Stimulated activated CD8-positive, alpha-beta memory T cell treated with anti-CD3 and anti-CD28 coated beads, Interleukin-4, amount 100 ng/mL, for 24 hours (primary cell): Measurements from ENCODE around the gene GAS7.
"Not testable (repeated sequence)": the region's sequence is repeated elsewhere in the genome, so short reads cannot be mapped to it uniquely, and the experiment has no call there.

Source experiments
- DNase-seq: peaks from one replicate; pipeline ENCODE4 v3.0.0-alpha.2; 2020; ENCODE audit warnings: low read depth

GAS7 gene

GRCh38 chr17:10072556-10073425 lies 125.6 kb downstream of the GAS7 start:
- DNase-seq: no peak

GRCh38 chr17:10072086-10072485 lies 126.3 kb downstream of the GAS7 start:
- no peak for DNase-seq

- no peak for DNase-seq
Measured at GRCh38 chr17:10071141-10071540, 127.3 kb downstream of the GAS7 start.

GRCh38 chr17:10070690-10071089 lies 127.7 kb downstream of the GAS7 start:
- no peak for DNase-seq

- DNase-seq: no peak
Measured at GRCh38 chr17:10069301-10069700, 129.1 kb downstream of the GAS7 start.

GRCh38 chr17:10067446-10068143 lies 130.8 kb downstream of the GAS7 start:
- DNase-seq: no peak

GRCh38 chr17:10064536-10064935 lies 133.9 kb downstream of the GAS7 start:
- no peak for DNase-seq

GRCh38 chr17:10063730-10064241 lies 134.6 kb downstream of the GAS7 start:
- DNase-seq: no peak

GRCh38 chr17:10062691-10063385 lies 135.6 kb downstream of the GAS7 start:
- DNase-seq: no peak

- no peak for DNase-seq
Measured at GRCh38 chr17:10061111-10061845, 137.1 kb downstream of the GAS7 start.

- DNase-seq: no peak
Measured at GRCh38 chr17:10060526-10060925, 137.9 kb downstream of the GAS7 start.

- no peak for DNase-seq
Measured at GRCh38 chr17:10059684-10060211, 138.7 kb downstream of the GAS7 start.

GRCh38 chr17:10058921-10059683 lies 139.3 kb downstream of the GAS7 start:
- no peak for DNase-seq

- not testable (repeated sequence) for DNase-seq
Measured at GRCh38 chr17:10057466-10057865, 140.9 kb downstream of the GAS7 start.

- no peak for DNase-seq
Measured at GRCh38 chr17:10055262-10055975, 143.0 kb downstream of the GAS7 start.

GRCh38 chr17:10053782-10054540 lies 144.4 kb downstream of the GAS7 start:
- no peak for DNase-seq

- DNase-seq: no peak
Measured at GRCh38 chr17:10052106-10052813, 146.1 kb downstream of the GAS7 start.

GRCh38 chr17:10051112-10051511 lies 147.3 kb downstream of the GAS7 start:
- no peak for DNase-seq
